Esophagus squamous epithelium (tissue), 4 donors: ENCODE results near the gene LCN10.
"Not testable (repeated sequence)": the region's sequence is repeated elsewhere in the genome, so short reads cannot be mapped to it uniquely, and the experiment has no call there.

Experiments
- CTCF ChIP-seq, 6 experiments: fragments of 450-650 bp in 4 of 6; fragments of 200-600 bp in 2 of 6; sonication (generic) in 2 of 6; IDR thresholded peaks; one replicate each; pipeline ENCODE4 v1.5.1; 2016 to 2019; ENCODE audit warnings: antibody characterized with exemption in 6 of 6, mild to moderate bottlenecking in 4 of 6, moderate library complexity in 4 of 6
- POLR2A ChIP-seq, 4 donors: fragments of 450-650 bp; IDR thresholded peaks; one replicate each; pipeline ENCODE4 v1.6.1; 2017; ENCODE audit warnings: antibody characterized with exemption in 4 of 4, mild to moderate bottlenecking in 4 of 4, moderate library complexity in 3 of 4

- TF ChIP-seq CTCF, POLR2A (IDR thresholded peaks at IDR 0.05): not testable (repeated sequence)
Measured at GRCh38 chr9:136786983-136787382, 44.2 kb upstream of the LCN10 start.
